Measurements from ENCODE around the gene SREK1IP1.
A peak's percentile ranks its signal among the peaks of the same experiment; 100 is the strongest.

Gene SREK1IP1

GRCh38 chr5:64768358-64769312 is at the start of gene SREK1IP1, which contains the start of gene CWC27:
Gene SREK1IP1 (minus strand): TSS chr5:64768691. CDS start chr5:64768517, 174 bp downstream.
Gene CWC27 (plus strand): TSS chr5:64768930. CDS start chr5:64769147, 217 bp downstream.
- peak; percentile 80 for DNase-seq

- DNase-seq = no peak
Measured at GRCh38 chr5:64818245-64818644, 49.8 kb upstream of the SREK1IP1 start.

GRCh38 chr5:64814073-64814472 is 45.6 kb upstream of the SREK1IP1 start:
- no peak for DNase-seq

GRCh38 chr5:64811050-64811640 is 42.7 kb upstream of the SREK1IP1 start:
- DNase-seq = peak; percentile 37

GRCh38 chr5:64807520-64807919 is 39.0 kb upstream of the SREK1IP1 start:
- DNase-seq = no peak

GRCh38 chr5:64806537-64806936 is 38.0 kb upstream of the SREK1IP1 start:
- no peak for DNase-seq

GRCh38 chr5:64800926-64801325 is 32.4 kb upstream of the SREK1IP1 start:
- DNase-seq = no peak

- no peak for DNase-seq
Measured at GRCh38 chr5:64796301-64796700, 27.8 kb upstream of the SREK1IP1 start.

GRCh38 chr5:64794053-64794770 is 25.7 kb upstream of the SREK1IP1 start:
- DNase-seq = no peak

GRCh38 chr5:64792469-64792868 is 24.0 kb upstream of the SREK1IP1 start:
- DNase-seq = no peak

- DNase-seq = no peak
Measured at GRCh38 chr5:64790210-64790609, 21.7 kb upstream of the SREK1IP1 start.

GRCh38 chr5:64789457-64789856 is 21.0 kb upstream of the SREK1IP1 start:
- no peak for DNase-seq

- no peak for DNase-seq
Measured at GRCh38 chr5:64788156-64788555, 19.7 kb upstream of the SREK1IP1 start.

GRCh38 chr5:64786372-64786771 is 17.9 kb upstream of the SREK1IP1 start:
- no peak for DNase-seq

GRCh38 chr5:64784451-64785025 is 16.0 kb upstream of the SREK1IP1 start:
- peak; percentile 79 for DNase-seq

- no peak for DNase-seq
Measured at GRCh38 chr5:64775291-64775690, 6.8 kb upstream of the SREK1IP1 start.

- no peak for DNase-seq
Measured at GRCh38 chr5:64773533-64773932, 5.0 kb upstream of the SREK1IP1 start.

- no peak for DNase-seq
Measured at GRCh38 chr5:64771736-64772135, 3.2 kb upstream of the SREK1IP1 start.

- DNase-seq = no peak
Measured at GRCh38 chr5:64769855-64770254, 1.4 kb upstream of the SREK1IP1 start.

- DNase-seq = no peak
Measured at GRCh38 chr5:64767959-64768357, 533 bp downstream of the SREK1IP1 start.

- DNase-seq = no peak
Measured at GRCh38 chr5:64766941-64767340, 1.6 kb downstream of the SREK1IP1 start.

GRCh38 chr5:64765804-64766504 is 2.5 kb downstream of the SREK1IP1 start:
- no peak for DNase-seq

Measured in NCI-H1436 (cell line).